ENCODE results near the gene SSBP4.

DNA sequence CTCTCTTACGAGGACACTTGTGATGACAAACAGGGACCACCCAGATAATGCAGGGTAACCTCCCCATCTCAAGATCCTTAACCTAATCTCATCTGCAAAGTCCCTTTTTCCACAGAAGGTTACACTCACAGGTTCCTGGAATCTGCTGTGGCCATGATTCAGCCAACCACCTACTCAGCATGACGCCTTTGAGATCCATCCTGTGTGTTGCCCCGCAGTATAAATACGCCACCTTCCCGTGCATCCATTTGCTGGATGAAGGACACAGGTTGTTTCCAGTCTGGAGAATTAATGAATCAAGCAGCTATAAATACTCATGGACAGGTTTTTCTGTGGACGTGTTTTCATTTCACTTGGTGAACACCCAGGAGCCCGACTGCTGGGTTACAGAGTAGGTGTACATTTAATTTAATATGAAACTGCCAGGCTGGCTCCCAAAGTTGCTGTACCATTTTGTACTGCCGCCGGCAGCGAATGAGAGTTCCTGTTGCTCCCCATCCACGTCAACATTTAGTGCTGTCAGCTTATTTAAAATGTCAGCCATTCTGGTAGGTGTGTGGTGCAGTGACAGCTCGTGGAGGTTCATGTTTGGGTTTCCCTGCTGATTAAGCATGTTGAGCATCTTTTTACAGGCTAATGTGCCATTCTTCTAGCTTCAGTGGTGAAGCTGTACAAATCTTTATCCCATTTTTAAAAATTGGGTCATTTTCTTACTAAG is 62.5 kb downstream of the SSBP4 start:
- TF ChIP-seq, protein P1, sequence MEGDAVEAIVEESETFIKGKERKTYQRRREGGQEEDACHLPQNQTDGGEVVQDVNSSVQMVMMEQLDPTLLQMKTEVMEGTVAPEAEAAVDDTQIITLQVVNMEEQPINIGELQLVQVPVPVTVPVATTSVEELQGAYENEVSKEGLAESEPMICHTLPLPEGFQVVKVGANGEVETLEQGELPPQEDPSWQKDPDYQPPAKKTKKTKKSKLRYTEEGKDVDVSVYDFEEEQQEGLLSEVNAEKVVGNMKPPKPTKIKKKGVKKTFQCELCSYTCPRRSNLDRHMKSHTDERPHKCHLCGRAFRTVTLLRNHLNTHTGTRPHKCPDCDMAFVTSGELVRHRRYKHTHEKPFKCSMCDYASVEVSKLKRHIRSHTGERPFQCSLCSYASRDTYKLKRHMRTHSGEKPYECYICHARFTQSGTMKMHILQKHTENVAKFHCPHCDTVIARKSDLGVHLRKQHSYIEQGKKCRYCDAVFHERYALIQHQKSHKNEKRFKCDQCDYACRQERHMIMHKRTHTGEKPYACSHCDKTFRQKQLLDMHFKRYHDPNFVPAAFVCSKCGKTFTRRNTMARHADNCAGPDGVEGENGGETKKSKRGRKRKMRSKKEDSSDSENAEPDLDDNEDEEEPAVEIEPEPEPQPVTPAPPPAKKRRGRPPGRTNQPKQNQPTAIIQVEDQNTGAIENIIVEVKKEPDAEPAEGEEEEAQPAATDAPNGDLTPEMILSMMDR (IDR thresholded peaks at IDR 0.05): no peak
- TF ChIP-seq POLR2AphosphoS5 (IDR thresholded peaks at IDR 0.05) (no peak), POLR2A (IDR thresholded peaks at IDR 0.05) (no peak), EP300 (IDR thresholded peaks at IDR 0.05) (no peak)

All from suprapubic skin (tissue), 4 donors.